K562 (cell line): Measurements from ENCODE around the gene EPHA1. TPM values are rescaled to one million over a fixed set of nuclear protein-coding genes. Genes with fewer than 3 reads are reported as not detected.

Source experiments
- ATF4 ChIP-seq: fragments of 450-650 bp; formaldehyde crosslinking; IDR thresholded peaks from 2 replicates; pipeline ENCODE4 v1.4.0; 2022; ENCODE audit warnings: mild to moderate bottlenecking, moderate library complexity
- BCL6 ChIP-seq: fragments of 250-450 bp; sonication (Bioruptor Pico); IDR thresholded peaks from 2 replicates; pipeline ENCODE4 v1.4.0; 2020
- CREB1 ChIP-seq, 2 experiments: sonication (generic) in 1 of 2; formaldehyde crosslinking in 1 of 2; IDR thresholded peaks; 2 replicates each; pipeline versions ENCODE4 v1.6.1 to v1.8.0; 2012 to 2022; ENCODE audit warnings: inconsistent platforms in 1 of 2, mild to moderate bottlenecking in 1 of 2, missing genetic modification reagents in 1 of 2, moderate library complexity in 1 of 2
- CREB3 ChIP-seq: fragments of 450-650 bp; conservative IDR thresholded peaks from 2 replicates; pipeline ENCODE4 v1.6.1; 2016; ENCODE audit warnings: missing genetic modification characterization, low read depth, mild to moderate bottlenecking, missing compliant biosample characterization, moderate library complexity
- ERF ChIP-seq: fragments of 450-650 bp; formaldehyde crosslinking; IDR thresholded peaks from 2 replicates; pipeline ENCODE4 v1.4.0; 2020; ENCODE audit warnings: mild to moderate bottlenecking, mixed read lengths
- HDGF ChIP-seq: fragments of 450-650 bp; IDR thresholded peaks from 2 replicates; pipeline ENCODE4 v1.6.1; 2016
- MAFF ChIP-seq: IDR thresholded peaks from 2 replicates; pipeline ENCODE4 v1.6.1; 2012; ENCODE audit warnings: low read length, improper control_type of control experiment
- MTF1 ChIP-seq: fragments of 250-450 bp; sonication (Bioruptor Pico); IDR thresholded peaks from 2 replicates; pipeline ENCODE4 v1.9.0; 2021; ENCODE audit warnings: moderate library complexity, mild to moderate bottlenecking, inconsistent platforms, borderline replicate concordance
- PHF8 ChIP-seq: fragments of 200-600 bp; sonication (generic); IDR thresholded peaks from 2 replicates; pipeline ENCODE4 v1.6.1; 2012; ENCODE audit warnings: mixed run types, mild to moderate bottlenecking, inconsistent platforms, low read length, moderate library complexity, borderline replicate concordance
- PPARD ChIP-seq: fragments of 250-450 bp; sonication (Bioruptor Pico); IDR thresholded peaks from 2 replicates; pipeline ENCODE4 v1.8.0; 2022; ENCODE audit warnings: inconsistent platforms, mild to moderate bottlenecking, moderate library complexity
- RB1 ChIP-seq: fragments of 450-650 bp; IDR thresholded peaks from 2 replicates; pipeline ENCODE4 v1.6.1; 2017; ENCODE audit warnings: low read depth, mild to moderate bottlenecking
- RBM15 ChIP-seq: fragments of 200-400 bp; formaldehyde crosslinking; IDR thresholded peaks from 2 replicates; pipeline ENCODE4 v1.6.1; 2018; ENCODE audit warnings: mild to moderate bottlenecking, low read length, moderate library complexity; ENCODE audit not compliant: insufficient read depth
- SMAD1 ChIP-seq: fragments of 150-350 bp; IDR thresholded peaks from 2 replicates; pipeline ENCODE4 v1.6.1; 2014; ENCODE audit warnings: low read length, low read depth; ENCODE audit not compliant: partially characterized antibody
- SUPT5H ChIP-seq: fragments of 450-650 bp; IDR thresholded peaks from 2 replicates; pipeline ENCODE4 v1.6.1; 2016
- TCF3 ChIP-seq: sonication (generic); formaldehyde crosslinking; IDR thresholded peaks from 2 replicates; pipeline ENCODE4 v1.4.0; 2020; ENCODE audit warnings: mild to moderate bottlenecking, missing genetic modification reagents
- TSC22D4 ChIP-seq: fragments of 450-650 bp; IDR thresholded peaks from 2 replicates; pipeline ENCODE4 v1.6.1; 2016; ENCODE audit warnings: missing genetic modification characterization, missing biosample characterization, control low read depth
- ZFP36 ChIP-seq: fragments of 150-350 bp; IDR thresholded peaks from 2 replicates; pipeline ENCODE4 v1.6.1; 2018; ENCODE audit warnings: low read length, low read depth; ENCODE audit not compliant: partially characterized antibody
- ZNF408 ChIP-seq: fragments of 250-450 bp; sonication (Bioruptor Pico); IDR thresholded peaks from 2 replicates; pipeline ENCODE4 v1.4.0; 2020; ENCODE audit warnings: low read depth, mild to moderate bottlenecking, moderate library complexity
- ZNF444 ChIP-seq: fragments of 250-450 bp; sonication (Bioruptor Pico); IDR thresholded peaks from 2 replicates; pipeline ENCODE4 v1.4.0; 2020; ENCODE audit warnings: mild to moderate bottlenecking, moderate library complexity
- ZNF79 ChIP-seq: fragments of 250-450 bp; sonication (Bioruptor Pico); IDR thresholded peaks from 2 replicates; pipeline ENCODE4 v1.4.0; 2020; ENCODE audit warnings: low read depth, mild to moderate bottlenecking, moderate library complexity
- polyA plus RNA-seq, 8 experiments: library from polyadenylated mRNA; depleted of rRNA in 4 of 8; stranded (reverse) in 5 of 8; unstranded in 3 of 8; fragments of >200 nt; fragmentation: Nextera tagmentation in 2 of 8; fragmentation: Illumina TruSeq in 1 of 8; extraction: Ambion mirVana in 2 of 8; extraction: Trizol in 1 of 8; gene quantifications; 2 replicates each; pipeline versions ENCODE4 v1.2.1 to v1.2.3, GENCODE V29; 2011 to 2014; ENCODE audit warnings: inconsistent platforms in 1 of 8, missing spikeins in 1 of 8
- total RNA-seq, 7 experiments: library from RNA; depleted of rRNA in 6 of 7; stranded (reverse); fragments of >200 nt in 6 of 7; fragmentation: Illumina TruSeq in 2 of 7; extraction: Trizol in 2 of 7; gene quantifications; 2 replicates each; pipeline versions ENCODE4 v1.2.1 to v1.2.3, GENCODE V29; 2011 to 2021; ENCODE audit warnings: low replicate concordance in 1 of 7
- TF ChIP-seq, protein P1 (sequence below), 2 experiments: fragments of 450-650 bp; IDR thresholded peaks; 2 replicates each; pipeline ENCODE4 v1.6.1; 2016
- TF ChIP-seq, protein P2 (sequence below): fragments of 250-450 bp; sonication (Bioruptor Pico); IDR thresholded peaks from 2 replicates; pipeline ENCODE4 v1.5.0; 2021; ENCODE audit warnings: mild to moderate bottlenecking, moderate library complexity

EPHA1 gene
- total and polyA plus RNA-seq, 9 of the 15 experiments (the other 6 are each of a cell fraction or from before 2014, with no cell fraction given): 0.22 to 0.57 (median 0.32) TPM; not detected in 6

DNA sequence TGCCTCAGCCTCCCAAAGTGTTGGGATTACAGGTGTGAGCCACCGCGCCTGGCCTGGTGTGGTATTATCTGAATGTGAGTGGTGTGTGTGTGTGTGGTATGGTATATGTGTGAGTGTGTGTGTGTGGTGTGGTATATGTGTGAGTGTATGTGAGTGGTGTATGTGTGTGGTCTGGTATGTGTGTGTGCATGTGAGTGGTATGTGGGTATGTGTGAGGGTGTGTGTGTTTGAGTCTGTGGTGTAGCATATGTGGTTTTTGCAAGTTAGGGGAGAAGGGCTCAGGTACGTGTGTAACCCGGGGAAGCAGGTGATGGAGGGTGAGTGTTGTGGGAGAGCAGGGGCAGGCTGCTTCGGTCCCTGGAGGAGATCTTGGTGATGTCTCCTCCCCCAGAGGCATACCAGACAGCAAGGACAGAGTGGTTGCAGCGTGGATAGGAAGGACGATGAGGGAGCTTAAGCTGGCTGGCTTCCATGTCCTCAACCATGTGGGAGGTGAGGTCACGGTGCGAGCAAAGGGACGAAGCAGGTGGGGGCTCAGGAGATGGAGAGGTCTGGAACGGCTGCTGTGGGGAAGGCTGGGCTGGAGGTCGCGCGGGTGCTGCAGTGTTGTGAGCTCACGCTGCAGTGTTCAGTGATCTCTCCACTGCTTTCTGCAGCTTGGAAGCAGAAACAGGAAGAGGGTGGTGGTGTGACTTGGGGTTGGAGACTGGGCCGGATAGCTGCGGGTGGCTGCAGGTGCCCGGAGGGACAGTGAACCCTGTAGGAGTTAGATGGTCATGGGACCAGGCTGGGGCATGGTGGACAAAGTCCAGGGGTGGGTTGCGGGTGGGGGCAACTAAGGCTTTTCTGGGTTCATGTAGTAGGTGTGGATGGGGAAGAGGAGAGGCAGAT lies 22.5 kb downstream of the EPHA1 start (continued):
- TF ChIP-seq, protein P1, sequence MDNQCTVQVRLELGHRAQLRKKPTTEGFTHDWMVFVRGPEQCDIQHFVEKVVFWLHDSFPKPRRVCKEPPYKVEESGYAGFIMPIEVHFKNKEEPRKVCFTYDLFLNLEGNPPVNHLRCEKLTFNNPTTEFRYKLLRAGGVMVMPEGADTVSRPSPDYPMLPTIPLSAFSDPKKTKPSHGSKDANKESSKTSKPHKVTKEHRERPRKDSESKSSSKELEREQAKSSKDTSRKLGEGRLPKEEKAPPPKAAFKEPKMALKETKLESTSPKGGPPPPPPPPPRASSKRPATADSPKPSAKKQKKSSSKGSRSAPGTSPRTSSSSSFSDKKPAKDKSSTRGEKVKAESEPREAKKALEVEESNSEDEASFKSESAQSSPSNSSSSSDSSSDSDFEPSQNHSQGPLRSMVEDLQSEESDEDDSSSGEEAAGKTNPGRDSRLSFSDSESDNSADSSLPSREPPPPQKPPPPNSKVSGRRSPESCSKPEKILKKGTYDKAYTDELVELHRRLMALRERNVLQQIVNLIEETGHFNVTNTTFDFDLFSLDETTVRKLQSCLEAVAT (IDR thresholded peaks at IDR 0.05): peak; percentile 64 to 87
- peak; percentile 84 for TF ChIP-seq SUPT5H
- no peak for TF ChIP-seq BCL6
- no peak for TF ChIP-seq RBM15
- TF ChIP-seq ERF (CRISPR knock-in tag): no peak
- no peak for TF ChIP-seq ATF4 (CRISPR knock-in tag)
- TF ChIP-seq ZNF408 (CRISPR knock-in tag): no peak
- no peak for TF ChIP-seq ZNF79 (CRISPR knock-in tag)
- no peak for TF ChIP-seq PHF8
- TF ChIP-seq, protein P2, sequence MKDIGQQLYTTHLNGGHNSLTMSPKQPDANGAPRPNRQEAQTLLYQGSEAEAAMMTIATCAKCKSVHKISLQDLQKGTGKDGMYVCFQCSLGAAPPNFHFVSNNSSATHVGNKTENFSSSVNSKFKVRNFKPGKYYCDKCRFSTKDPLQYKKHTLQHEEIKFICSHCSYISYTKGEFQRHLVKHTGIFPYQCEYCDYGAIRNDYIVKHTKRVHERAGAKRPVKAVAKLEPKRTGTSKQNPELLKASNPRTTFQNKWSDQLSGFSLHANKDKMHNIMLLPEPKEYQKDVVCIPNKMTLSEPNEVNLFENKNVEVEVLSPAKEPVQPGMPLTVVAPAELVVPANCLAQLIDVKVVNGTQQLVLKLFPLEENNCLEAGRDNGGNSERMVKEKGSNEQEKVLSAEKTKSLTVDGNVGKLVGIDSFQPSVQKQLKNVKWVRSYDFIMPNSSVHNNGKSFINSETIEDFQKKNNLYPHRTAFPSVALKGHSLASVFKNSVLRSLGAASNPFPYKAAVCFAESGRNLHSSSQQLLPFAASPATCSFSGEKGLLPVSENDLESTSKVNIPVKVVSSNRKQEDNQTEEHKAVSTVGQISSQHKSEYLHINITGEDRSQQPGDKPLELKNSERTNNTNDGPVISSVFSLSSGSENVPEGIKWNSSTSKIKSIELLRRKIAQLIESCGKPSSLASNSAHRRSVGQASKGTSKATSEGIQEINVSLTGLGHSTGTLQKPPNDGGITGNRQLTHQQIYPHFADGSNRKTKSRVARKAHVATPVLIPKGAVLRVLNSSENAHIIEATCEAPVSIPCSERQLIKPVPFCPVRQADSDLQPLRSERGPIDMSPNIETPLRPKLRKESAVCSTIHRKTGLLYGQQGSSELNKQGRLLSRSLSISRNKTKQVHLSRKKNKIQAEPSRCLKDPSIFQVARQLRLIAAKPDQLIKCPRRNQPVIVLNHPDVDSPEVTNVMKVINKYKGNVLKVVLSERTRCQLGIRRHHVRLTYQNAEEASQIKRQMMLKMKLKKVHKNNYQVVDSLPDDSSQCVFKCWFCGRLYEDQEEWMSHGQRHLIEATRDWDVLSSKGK (CRISPR knock-in tag): no peak
- no peak for TF ChIP-seq ZNF444 (CRISPR knock-in tag)
- TF ChIP-seq ZFP36: no peak
- no peak for TF ChIP-seq MAFF
- TF ChIP-seq HDGF: peak; percentile 95
- no peak for TF ChIP-seq CREB3
- peak; percentile 34; the same call in 1 of the 2 replicates for TF ChIP-seq TSC22D4 (tag)
- TF ChIP-seq CREB1 (IDR thresholded peaks at IDR 0.05): no peak
- peak; percentile 29; the same call in 1 of the 2 replicates for TF ChIP-seq CREB1 (CRISPR knock-in tag; IDR thresholded peaks at IDR 0.05)
- TF ChIP-seq RB1: no peak
- no peak for TF ChIP-seq TCF3 (CRISPR knock-in tag)
- TF ChIP-seq MTF1 (CRISPR knock-in tag): no peak
- TF ChIP-seq PPARD: no peak
- no peak for TF ChIP-seq SMAD1
